DLD1 (cell line): Measurements from ENCODE around the gene MYOZ2.

ENCODE experiments used
- in situ Hi-C: cut with HindIII; loops from 2 replicates; pipeline ENCODE4 v1.10.0; 2017; ENCODE audit warnings: low sequenced_read_pairs

The MYOZ2 gene

GRCh38 chr4:119135721-119136121 is at the start of gene MYOZ2:
Gene MYOZ2, plus strand, starts transcription at chr4:119135832. Its CDS starts 694 bp downstream, at chr4:119136526.
- in situ Hi-C loops, result no loop called here

GRCh38 chr4:119087121-119087520 is 48.5 kb upstream of the MYOZ2 start:
- in situ Hi-C loops, result no loop called here

GRCh38 chr4:119087656-119088055 is 48.0 kb upstream of the MYOZ2 start:
- in situ Hi-C loops, result no loop called here

DNA sequence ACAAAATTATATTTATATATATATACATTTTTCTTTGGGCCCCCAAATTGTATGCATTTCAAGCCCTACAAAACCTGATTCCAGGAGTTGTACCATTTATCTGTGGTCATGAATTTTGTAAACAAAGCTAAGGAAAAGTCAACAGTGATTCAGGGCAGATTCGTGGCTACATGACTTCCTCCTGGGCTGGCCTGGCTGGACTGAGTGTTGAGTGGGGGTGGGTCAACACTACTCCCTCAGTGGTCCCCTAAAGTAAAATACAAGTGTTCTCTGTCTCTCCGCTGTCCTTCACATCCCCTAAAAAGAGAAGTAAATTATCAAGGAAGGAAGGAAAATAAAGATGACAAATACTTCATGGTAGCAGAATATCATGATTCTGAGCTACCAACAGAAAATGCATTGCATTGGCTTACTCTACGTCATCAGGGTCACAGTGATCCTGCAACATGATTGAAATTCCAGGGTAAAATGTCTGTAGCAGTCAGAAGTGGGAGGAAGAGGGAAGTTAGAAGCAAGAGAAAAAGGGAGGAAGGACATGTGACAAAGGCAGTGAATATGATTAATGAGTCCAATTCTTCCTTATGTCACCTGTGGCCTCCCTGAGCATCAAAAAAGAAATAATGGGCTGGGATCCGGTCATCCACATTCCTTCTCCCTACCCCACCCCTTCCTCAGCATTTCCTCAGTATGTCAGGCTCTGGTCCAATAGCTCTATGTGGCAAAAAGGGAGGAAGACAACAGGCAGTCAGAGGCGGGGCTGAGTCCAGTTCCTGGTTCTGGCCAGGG is 42.4 kb upstream of the MYOZ2 start:
- in situ Hi-C loops, result no loop called here

DNA sequence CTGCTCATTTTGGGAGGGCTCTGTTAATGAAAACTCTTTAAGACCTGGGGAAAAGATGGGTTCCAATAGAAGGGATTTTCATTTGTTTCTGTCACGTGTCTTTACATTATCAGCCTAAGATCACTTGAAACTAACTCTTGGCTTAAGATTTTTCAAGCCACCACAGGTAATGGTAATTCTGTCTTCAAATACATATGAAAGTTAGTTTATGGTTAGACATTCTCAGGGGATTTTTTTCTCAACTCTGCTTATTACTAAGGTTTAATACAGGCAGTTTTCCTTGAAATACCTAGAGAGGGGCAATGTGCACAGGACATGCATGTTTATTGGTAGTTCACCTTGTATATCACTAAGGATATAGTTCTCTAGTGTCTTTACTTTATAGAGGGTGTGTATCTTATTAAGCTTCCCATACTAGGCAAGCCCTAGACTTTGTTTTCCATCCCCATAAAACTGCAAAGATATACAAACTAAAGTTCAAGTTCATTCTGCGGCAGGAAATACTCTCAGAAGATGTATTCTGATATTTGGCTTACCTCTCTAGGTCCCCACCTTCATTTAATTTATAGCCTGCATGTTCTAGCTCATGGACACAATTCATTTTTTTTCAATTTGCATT is 38.2 kb upstream of the MYOZ2 start:
- in situ Hi-C loops, result no loop called here

GRCh38 chr4:119098306-119098705 is 37.3 kb upstream of the MYOZ2 start:
- in situ Hi-C loops, result no loop called here

DNA sequence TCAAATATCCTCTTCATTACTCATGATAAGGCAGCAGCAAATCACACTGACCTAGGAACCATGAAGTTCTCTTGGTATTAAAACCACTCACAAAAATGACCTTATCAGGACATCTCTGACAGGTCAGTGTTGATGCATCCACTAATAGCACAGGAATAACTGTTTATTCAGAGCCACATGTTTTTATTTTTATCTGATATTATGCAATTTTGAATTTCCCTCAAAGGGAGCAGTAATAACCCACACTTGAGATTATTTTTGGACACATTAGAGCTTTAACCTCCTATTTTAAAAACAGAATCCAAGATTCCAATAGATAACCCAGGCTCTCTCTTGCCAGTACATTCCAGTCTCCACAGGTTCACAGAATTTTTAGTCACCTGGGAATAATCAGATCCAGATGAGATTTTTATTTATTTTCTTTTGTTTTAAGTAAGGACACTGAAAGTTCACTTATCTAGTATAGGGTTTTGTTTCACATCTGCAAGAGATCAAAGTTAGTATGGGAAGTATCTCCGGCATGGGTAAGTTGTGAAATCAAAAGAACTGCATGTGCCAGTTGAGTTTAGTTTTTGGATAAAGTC is 36.3 kb upstream of the MYOZ2 start:
- in situ Hi-C loops, result no loop called here

GRCh38 chr4:119100655-119101054 is 35.0 kb upstream of the MYOZ2 start:
- in situ Hi-C loops, result loop anchor here (5.0 kb wide), 1 partner anchor 33 kb away; no protein-coding TSS in a partner anchor

DNA sequence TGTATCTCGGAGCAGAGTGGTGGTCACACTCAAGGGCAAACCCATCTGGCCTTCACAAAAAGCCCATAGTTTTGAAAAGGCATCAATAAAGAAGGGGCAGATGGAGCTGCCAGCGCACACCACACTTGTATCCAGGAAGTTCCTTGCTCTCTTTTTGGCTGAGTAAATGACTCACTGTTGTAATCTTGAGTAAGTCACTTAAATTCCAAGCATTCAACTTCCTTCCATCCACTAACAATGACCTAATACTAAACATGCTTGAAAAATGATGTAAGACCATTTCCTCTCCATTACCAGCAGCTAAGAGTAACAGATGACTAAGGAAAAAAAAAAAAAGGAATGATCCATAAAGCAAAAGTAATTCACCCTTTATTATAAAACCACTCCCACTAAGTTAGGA is 32.4 kb upstream of the MYOZ2 start:
- in situ Hi-C loops, result loop anchor here (5.0 kb wide), 1 partner anchor 36 kb away; no protein-coding TSS in a partner anchor

DNA sequence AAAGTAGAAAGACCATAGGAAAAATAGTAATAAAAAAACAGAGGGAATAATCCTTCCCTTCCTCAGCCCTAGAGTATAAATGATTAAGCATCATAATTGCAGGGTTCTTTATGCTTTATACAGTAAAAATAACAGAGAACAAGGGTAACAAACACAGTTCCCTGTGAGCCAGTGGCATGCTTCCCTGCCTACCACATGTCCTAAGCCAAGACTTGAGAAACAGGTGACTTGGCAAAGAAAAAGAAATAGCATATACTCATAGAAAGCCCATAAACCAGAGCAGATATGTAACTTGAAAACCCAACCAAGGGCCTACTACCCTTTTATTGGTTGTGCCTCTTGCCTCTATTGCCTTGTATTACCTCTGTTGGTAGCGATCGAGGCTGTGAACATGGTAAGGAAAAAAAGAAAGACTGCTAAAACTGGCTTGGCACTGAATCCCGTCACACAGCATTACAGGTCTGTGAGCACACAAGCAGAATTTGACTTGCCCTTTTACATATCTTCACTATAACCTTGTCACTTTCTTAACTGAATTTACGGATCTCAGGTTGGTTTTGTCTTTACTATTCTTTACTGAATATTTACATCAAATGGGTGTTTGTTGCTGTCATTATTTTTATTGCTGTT is 30.9 kb upstream of the MYOZ2 start:
- in situ Hi-C loops, result loop anchor here (5.0 kb wide), 1 partner anchor 37 kb away; no protein-coding TSS in a partner anchor

- in situ Hi-C loops, result no loop called here
Measured at GRCh38 chr4:119105605-119106004, 30.0 kb upstream of the MYOZ2 start.

- in situ Hi-C loops, result no loop called here
Measured at GRCh38 chr4:119106036-119107000, 29.3 kb upstream of the MYOZ2 start.

DNA sequence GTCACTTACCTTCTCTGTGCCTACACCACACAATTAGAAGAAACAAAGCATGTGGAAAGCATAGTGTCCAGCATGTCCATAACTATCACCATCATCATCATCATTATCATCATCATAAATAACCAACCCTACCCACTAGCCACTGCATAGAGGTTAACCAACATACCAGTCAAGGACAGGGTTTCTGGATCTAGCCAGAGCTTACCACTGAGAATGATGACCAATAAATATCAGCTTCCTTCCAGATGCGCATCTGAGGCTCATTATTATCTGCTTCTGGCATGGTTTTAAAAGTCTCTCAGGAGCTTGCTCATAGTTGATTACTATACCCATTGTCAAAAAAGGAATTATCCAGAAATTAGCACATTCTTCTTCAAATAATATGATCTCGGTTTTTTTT is 25.5 kb upstream of the MYOZ2 start:
- in situ Hi-C loops, result no loop called here

- in situ Hi-C loops, result no loop called here
Measured at GRCh38 chr4:119111296-119111695, 24.3 kb upstream of the MYOZ2 start.

DNA sequence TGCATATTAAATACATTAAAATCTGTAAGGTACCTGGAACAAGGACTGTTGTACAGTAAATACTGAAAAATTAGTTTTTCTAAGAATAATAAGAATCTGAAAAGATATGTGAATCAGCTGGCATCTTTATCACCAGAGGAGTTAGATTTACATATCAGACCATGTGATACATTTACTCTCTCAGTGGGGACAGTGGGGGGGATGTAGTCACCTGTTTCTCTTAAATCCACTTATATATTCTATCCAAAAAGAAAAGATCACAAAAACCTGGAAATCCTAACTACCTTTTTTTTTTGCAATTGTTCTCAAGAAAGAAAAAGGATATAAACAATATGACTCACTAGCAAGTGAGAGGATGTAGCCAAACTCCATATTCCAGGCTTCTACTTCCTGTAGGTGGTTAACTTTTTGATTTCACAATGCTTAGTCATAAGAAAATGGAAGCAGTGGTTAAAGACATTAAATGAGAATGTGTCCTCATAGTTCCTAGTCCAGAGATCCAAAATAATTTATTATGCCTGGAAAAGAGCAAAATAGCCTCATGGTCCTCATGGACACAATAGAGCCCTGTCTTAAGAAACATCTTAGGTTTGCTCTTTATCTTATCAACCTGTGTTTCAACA is 22.5 kb upstream of the MYOZ2 start:
- in situ Hi-C loops, result no loop called here

DNA sequence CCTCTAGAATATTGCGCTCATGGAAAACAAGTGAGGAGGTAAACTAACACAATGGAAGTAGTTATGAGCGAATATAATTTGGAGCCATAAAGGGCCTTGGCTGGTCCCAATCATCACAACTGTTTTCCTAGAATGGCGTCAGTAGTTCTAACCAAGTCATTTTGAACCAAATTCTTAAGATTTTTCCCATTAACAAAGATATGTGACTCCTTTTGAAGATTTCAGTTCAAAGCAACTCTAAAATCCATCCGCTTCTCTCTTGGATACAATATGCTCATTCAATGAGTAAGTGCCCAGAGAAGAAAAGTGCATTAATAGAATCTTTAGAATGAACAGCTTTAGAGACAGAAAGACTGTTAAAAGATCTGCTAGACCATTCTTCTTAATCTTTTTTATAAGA is 19.6 kb upstream of the MYOZ2 start:
- in situ Hi-C loops, result no loop called here

GRCh38 chr4:119116925-119117900 is 18.4 kb upstream of the MYOZ2 start:
- in situ Hi-C loops, result no loop called here

- in situ Hi-C loops, result no loop called here
Measured at GRCh38 chr4:119118397-119118796, 17.2 kb upstream of the MYOZ2 start.

GRCh38 chr4:119124352-119124751 is 11.3 kb upstream of the MYOZ2 start:
- in situ Hi-C loops, result no loop called here
